Heart left ventricle (tissue), 16 donors: ENCODE results near the gene ABCC1. TPM values are rescaled to one million over a fixed set of nuclear protein-coding genes. Genes with fewer than 3 reads are reported as not detected.

Experiments used
- ATAC-seq, 4 donors: fragments of 200-7000 bp; cut with Tn5 transposase; one replicate each; pipeline ENCODE4 v1.9.1; 2020 to 2022; ENCODE audit warnings: moderate library complexity in 4 of 4, mild to moderate bottlenecking in 3 of 4, moderate number of reproducible peaks in 1 of 4
- DNase-seq, 5 donors: peaks; one replicate each; pipeline ENCODE4 v3.0.0-alpha.2; 2020
- H3K27ac ChIP-seq, 12 donors: fragments of 200-600 bp; sonication (generic) in 4 of 12; one replicate each; pipeline versions ENCODE4 v1.5.0 to v1.8.0; 2016 to 2022; ENCODE audit warnings: mild to moderate bottlenecking in 2 of 12
- H3K27me3 ChIP-seq, 9 donors: fragments of 200-600 bp; sonication (generic) in 2 of 9; one replicate each; pipeline versions ENCODE4 v1.5.1 to v1.8.0; 2016 to 2022; ENCODE audit warnings: mild to moderate bottlenecking in 3 of 9
- H3K36me3 ChIP-seq, 9 donors: fragments of 200-600 bp; sonication (generic) in 2 of 9; one replicate each; pipeline versions ENCODE4 v1.5.0 to v1.8.0; 2018 to 2022; ENCODE audit warnings: mild to moderate bottlenecking in 2 of 9
- H3K4me1 ChIP-seq, 12 donors: fragments of 200-600 bp; sonication (generic) in 4 of 12; one replicate each; pipeline versions ENCODE4 v1.5.0 to v1.8.0; 2016 to 2022; ENCODE audit warnings: mild to moderate bottlenecking in 3 of 12
- H3K4me3 ChIP-seq, 12 donors: fragments of 200-600 bp; sonication (generic) in 4 of 12; one replicate each; pipeline versions ENCODE4 v1.5.0 to v1.8.0; 2017 to 2022; ENCODE audit warnings: mild to moderate bottlenecking in 9 of 12, moderate library complexity in 4 of 12
- H3K9me3 ChIP-seq, 12 donors: fragments of 200-600 bp; sonication (generic) in 4 of 12; one replicate each; pipeline versions ENCODE4 v1.5.0 to v1.8.0; 2016 to 2022; ENCODE audit warnings: mild to moderate bottlenecking in 1 of 12
- POLR2A ChIP-seq, 2 donors: fragments of 450-650 bp; IDR thresholded peaks; one replicate each; pipeline ENCODE4 v1.6.1; 2017; ENCODE audit warnings: antibody characterized with exemption in 2 of 2, mild to moderate bottlenecking in 2 of 2, moderate library complexity in 2 of 2
- WGBS, 4 donors: extraction: QIAGEN DNeasy Blood & Tissue Kit in 2 of 4; methylation state at CpG; one replicate each; pipeline versions ENCODE4 v1.1.5 to v1.1.7; 2013 to 2018; 5-methylcytosine and 5-hydroxymethylcytosine counted together
- intact Hi-C, 10 donors: fragments of 100-400 bp; cut with DNase I; formaldehyde crosslinking; loops; one replicate each; pipeline versions ENCODE4 v1.11.1 to v1.14.2; 2022
- polyA plus RNA-seq, 2 donors: library from polyadenylated mRNA; stranded (reverse); fragments of 200-250 nt; gene quantifications; one replicate each; pipeline ENCODE4 v1.2.3, GENCODE V29; 2013
- total RNA-seq, 9 donors: library from RNA; depleted of rRNA in 2 of 9; stranded (reverse); fragments of >200 nt in 2 of 9; fragmentation: NEBNext Ultra II Directional in 3 of 9; extraction: Animal tissue kit (Norgen Biotek cat#: 25700) in 3 of 9; gene quantifications; one replicate each; pipeline versions ENCODE4 v1.1.0 to v1.2.4, GENCODE V29; 2016 to 2023
- TF ChIP-seq, protein P1 (sequence below), 12 donors: fragments of 200-600 bp; sonication (generic) in 4 of 12; IDR thresholded peaks; one replicate each; pipeline versions ENCODE4 v1.5.0 to v1.8.0; 2018 to 2022; ENCODE audit warnings: antibody characterized with exemption in 12 of 12, mild to moderate bottlenecking in 5 of 12
- donor health status: ischemic (EF 13 %, LVEDD 7.1; RV severe dilation, severe dysfunction).
- donor health status: healthy with polysubstance abuse.
- donor health status: DM: no; HTN: yes; CAD: no.
- donor health status: DM: no; HTN: no; CAD: no.
- donor health status: ischemic (EF 25% LVEDD 6.9; RV normal size, moderate dysfunction).
- donor health status: ischemic (EF 25% LVEDD 5.7; RV mildly dilated, moderate dysfunction).
- donor health status: healthy.
- donor health status: DM: yes; HTN: yes; CAD: no.
- donor health status: ischemic (EF 35%, LVEDD 5.7; RV mildly dilated, moderate dysfunction).
- donor health status: nonischemic (EF 11% LVEDD 7.7; RV severe dilation, severe dysfunction).
- donor health status: DM: yes; HTN: yes; CAD: no.
- donor health status: PGD.
- donor health status: ischemic (EF 29% LVEDD 5.4; RV normal size, mild dysfunction).
- donor health status: nonischemic (EF 23%, LVEDD 6.1; RV moderate dilation, normal function).

ABCC1 gene
- total and polyA plus RNA-seq, 11 donors: 8.1 to 28.0 (median 22.4) TPM

DNA sequence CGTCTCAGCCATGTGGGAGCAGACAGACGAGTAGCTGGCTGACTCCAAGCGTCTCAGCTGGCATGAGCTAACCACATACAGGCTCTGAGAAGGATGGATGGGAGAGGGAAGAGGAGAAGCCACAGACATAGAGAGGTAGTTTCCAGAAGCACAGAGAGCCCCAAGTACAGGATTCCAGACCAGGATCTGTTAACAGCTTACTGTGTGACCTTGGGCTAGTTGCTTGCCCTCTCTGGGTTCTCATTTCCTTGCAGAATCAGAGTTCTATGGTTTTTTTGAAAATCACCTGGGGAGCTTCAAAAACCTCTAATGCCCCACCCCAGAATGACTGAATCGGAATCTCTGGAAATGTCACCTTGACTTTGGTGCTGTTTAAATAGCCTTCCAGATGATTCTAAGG is 213.7 kb downstream of the ABCC1 start:
- H3K27ac ChIP-seq: no peak overlapping the region
- TF ChIP-seq, protein P1, sequence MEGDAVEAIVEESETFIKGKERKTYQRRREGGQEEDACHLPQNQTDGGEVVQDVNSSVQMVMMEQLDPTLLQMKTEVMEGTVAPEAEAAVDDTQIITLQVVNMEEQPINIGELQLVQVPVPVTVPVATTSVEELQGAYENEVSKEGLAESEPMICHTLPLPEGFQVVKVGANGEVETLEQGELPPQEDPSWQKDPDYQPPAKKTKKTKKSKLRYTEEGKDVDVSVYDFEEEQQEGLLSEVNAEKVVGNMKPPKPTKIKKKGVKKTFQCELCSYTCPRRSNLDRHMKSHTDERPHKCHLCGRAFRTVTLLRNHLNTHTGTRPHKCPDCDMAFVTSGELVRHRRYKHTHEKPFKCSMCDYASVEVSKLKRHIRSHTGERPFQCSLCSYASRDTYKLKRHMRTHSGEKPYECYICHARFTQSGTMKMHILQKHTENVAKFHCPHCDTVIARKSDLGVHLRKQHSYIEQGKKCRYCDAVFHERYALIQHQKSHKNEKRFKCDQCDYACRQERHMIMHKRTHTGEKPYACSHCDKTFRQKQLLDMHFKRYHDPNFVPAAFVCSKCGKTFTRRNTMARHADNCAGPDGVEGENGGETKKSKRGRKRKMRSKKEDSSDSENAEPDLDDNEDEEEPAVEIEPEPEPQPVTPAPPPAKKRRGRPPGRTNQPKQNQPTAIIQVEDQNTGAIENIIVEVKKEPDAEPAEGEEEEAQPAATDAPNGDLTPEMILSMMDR (IDR thresholded peaks at IDR 0.05): no peak
- TF ChIP-seq POLR2A (IDR thresholded peaks at IDR 0.05): no peak
- peak in 1 of 5 donors; percentile 40 for DNase-seq
- no peak for ATAC-seq
- intact Hi-C loops: no loop called here
- no peaks in the 10 kb centered on the region for H3K4me1 ChIP-seq
- no peaks in the 10 kb centered on the region for H3K36me3 ChIP-seq
- 87 to 94% (median 90%) methylated on average over 3 to 4 of the region's 4 CpGs for WGBS, 4 donors
- no peak overlapping the region for H3K4me3 ChIP-seq
- H3K9me3 ChIP-seq: peaks cover 0 to 20% (median 13%) of the 10 kb centered on the region in 12 donors
- no peaks in the 10 kb centered on the region for H3K27me3 ChIP-seq

DNA sequence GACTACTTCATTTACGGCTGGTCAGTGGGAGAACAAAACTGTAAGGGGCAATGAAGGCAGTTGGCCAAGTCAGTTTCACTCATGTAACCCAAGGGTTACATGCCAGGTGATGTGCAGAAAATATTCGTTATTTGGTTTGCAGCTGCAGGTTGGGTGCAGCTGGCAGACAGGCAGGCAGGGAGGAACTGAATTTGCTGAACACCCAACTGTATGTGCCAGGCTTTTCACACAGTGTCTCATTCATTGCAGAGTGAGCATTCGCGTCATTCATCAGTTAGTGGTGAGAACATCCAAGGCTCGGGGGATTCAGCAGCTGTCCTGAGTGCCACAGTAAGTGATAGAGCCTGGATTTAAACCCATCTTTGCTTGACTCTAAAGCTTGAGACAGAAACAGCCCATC is 214.2 kb downstream of the ABCC1 start:
- Histone ChIP-seq H3K4me3 (no peak overlapping the region), H3K9me3 (peaks cover 0 to 15% (median 10%) of the 10 kb centered on the region in 12 donors), H3K27me3 (no peaks in the 10 kb centered on the region), H3K4me1 (no peaks in the 10 kb centered on the region), H3K36me3 (no peaks in the 10 kb centered on the region), H3K27ac (no peak overlapping the region)
- intact Hi-C loops: no loop called here
- ATAC-seq: no peak
- WGBS, 4 donors: 68 to 88% (median 86%) methylated on average over 5 of the region's 5 CpGs
- no peak for TF ChIP-seq POLR2A (IDR thresholded peaks at IDR 0.05)
- TF ChIP-seq, protein P1 (IDR thresholded peaks at IDR 0.05): no peak
- DNase-seq: no peak

- Histone ChIP-seq H3K4me1 (no peaks in the 10 kb centered on the region), H3K9me3 (peaks cover 0 to 8% (median 3%) of the 10 kb centered on the region in 12 donors), H3K27ac (no peak overlapping the region), H3K4me3 (no peak overlapping the region), H3K36me3 (no peaks in the 10 kb centered on the region), H3K27me3 (no peaks in the 10 kb centered on the region)
- WGBS, 4 donors: 74 to 84% (median 79%) methylated on average over 3 of the region's 3 CpGs
- ATAC-seq (no peak), DNase-seq (peak in 1 of 5 donors; percentile 2)
- TF ChIP-seq POLR2A (IDR thresholded peaks at IDR 0.05): no peak
- TF ChIP-seq, protein P1 (IDR thresholded peaks at IDR 0.05): no peak
- intact Hi-C loops: no loop called here
These were observed 214.8 kb downstream of the ABCC1 start for GRCh38 chr16:16164243-16164642.

- Histone ChIP-seq H3K4me3 (no peak overlapping the region), H3K27me3 (no peaks in the 10 kb centered on the region), H3K4me1 (no peaks in the 10 kb centered on the region), H3K9me3 (no peaks in the 10 kb centered on the region), H3K36me3 (no peaks in the 10 kb centered on the region), H3K27ac (no peak overlapping the region)
- DNase-seq (peak in 1 of 5 donors; percentile 3), ATAC-seq (no peak)
- 80 to 90% (median 86%) methylated on average over 7 of the region's 7 CpGs for WGBS, 4 donors
- intact Hi-C loops: no loop called here
- TF ChIP-seq, protein P1 (IDR thresholded peaks at IDR 0.05): no peak
- TF ChIP-seq POLR2A (IDR thresholded peaks at IDR 0.05): no peak
These were observed 216.7 kb downstream of the ABCC1 start for GRCh38 chr16:16166085-16166484.
